ENCODE data around the gene TSPAN10.

DNA sequence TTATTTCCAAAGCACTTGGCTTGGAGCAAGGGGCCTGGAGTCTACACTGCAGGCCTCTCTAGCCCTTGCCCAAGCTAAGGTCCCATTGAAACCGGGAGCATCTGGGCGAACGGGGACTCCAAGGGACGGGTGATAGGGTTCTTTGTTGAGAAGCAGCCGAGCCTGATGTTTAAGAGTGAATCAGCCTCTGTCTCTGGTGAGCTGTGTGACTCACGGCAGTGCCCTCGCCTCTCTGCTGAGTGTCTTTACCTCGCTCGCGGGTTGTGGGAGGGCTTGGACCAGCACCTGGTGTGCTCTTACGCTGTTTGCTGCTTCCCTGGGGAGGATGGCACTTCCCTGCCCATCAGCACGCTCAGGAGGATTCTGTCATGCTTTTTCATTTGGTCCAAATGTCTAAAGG lies 48.1 kb downstream of the TSPAN10 start:
- TF ChIP-seq, protein P1, sequence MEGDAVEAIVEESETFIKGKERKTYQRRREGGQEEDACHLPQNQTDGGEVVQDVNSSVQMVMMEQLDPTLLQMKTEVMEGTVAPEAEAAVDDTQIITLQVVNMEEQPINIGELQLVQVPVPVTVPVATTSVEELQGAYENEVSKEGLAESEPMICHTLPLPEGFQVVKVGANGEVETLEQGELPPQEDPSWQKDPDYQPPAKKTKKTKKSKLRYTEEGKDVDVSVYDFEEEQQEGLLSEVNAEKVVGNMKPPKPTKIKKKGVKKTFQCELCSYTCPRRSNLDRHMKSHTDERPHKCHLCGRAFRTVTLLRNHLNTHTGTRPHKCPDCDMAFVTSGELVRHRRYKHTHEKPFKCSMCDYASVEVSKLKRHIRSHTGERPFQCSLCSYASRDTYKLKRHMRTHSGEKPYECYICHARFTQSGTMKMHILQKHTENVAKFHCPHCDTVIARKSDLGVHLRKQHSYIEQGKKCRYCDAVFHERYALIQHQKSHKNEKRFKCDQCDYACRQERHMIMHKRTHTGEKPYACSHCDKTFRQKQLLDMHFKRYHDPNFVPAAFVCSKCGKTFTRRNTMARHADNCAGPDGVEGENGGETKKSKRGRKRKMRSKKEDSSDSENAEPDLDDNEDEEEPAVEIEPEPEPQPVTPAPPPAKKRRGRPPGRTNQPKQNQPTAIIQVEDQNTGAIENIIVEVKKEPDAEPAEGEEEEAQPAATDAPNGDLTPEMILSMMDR (IDR thresholded peaks at IDR 0.05) = no peak
- TF ChIP-seq POLR2A (IDR thresholded peaks at IDR 0.05) = no peak
